HCT116 (cell line): ENCODE measurements around the gene JAK3.

Experiments used
- CTCF ChIP-seq, 3 experiments: fragments of 200-600 bp in 1 of 3; sonication (generic) in 1 of 3; IDR thresholded peaks in 2 of 3; conservative IDR thresholded peaks in 1 of 3; 2 replicates each; pipeline ENCODE4 v1.5.1; 2012 to 2017; ENCODE audit warnings: low read depth in 2 of 3, low read length in 2 of 3, antibody characterized with exemption in 1 of 3, borderline replicate concordance in 1 of 3, control low read depth in 1 of 3, mild to moderate bottlenecking in 1 of 3, mixed read lengths in 1 of 3, mixed run types in 1 of 3, moderate library complexity in 1 of 3; ENCODE audit not compliant: insufficient read depth in 1 of 3
- EZH2phosphoT487 ChIP-seq: fragments of 200-600 bp; IDR thresholded peaks from 2 replicates; pipeline ENCODE4 v1.6.1; 2018; ENCODE audit warnings: antibody characterized with exemption, borderline replicate concordance
- POLR2AphosphoS5 ChIP-seq: IDR thresholded peaks from 2 replicates; pipeline ENCODE4 v1.6.1; 2011; ENCODE audit warnings: mild to moderate bottlenecking, low read depth, low read length, moderate library complexity
- RAD21 ChIP-seq: IDR thresholded peaks from 2 replicates; pipeline ENCODE4 v1.6.1; 2012; ENCODE audit warnings: low read depth, mild to moderate bottlenecking

GRCh38 chr19:17787274-17787913 is 60.4 kb downstream of the JAK3 start:
- TF ChIP-seq CTCF (IDR thresholded peaks at IDR 0.05 in 2 of 3, conservative IDR thresholded peaks at IDR 0.05 in 1 of 3; ENCODE audit: borderline replicate concordance in 1 of 3, insufficient read depth in 1 of 3, low read depth in 2 of 3, low read length in 2 of 3) (no peak), RAD21 (no peak), EZH2phosphoT487 (no peak), POLR2AphosphoS5 (no peak)
